Endothelial cell of umbilical vein (primary cell): ENCODE data around the gene FAM229A. TPM values are rescaled to one million over a fixed set of nuclear protein-coding genes. Genes with fewer than 3 reads are reported as not detected.

Source experiments
- BruUV-seq: library from RNA; stranded (reverse); fragments of 400-500 nt; replicated peaks from 2 replicates; lab custom pipeline; 2021; lab: Mats Ljungman, UMichigan
- CTCF ChIA-PET: fragments of 300-600, 350-600 bp; sonication (Branson Sonifier 250); formaldehyde crosslinking; loops from one replicate; lab custom pipeline; 2021; ENCODE audit warnings: antibody characterized with exemption, inconsistent platforms; lab: Charles Lee
- POLR2A ChIA-PET: fragments of 300-600, 350-600 bp; sonication (Branson Sonifier 250); formaldehyde crosslinking; loops from one replicate; lab custom pipeline; 2021; ENCODE audit warnings: antibody characterized with exemption, inconsistent platforms; lab: Charles Lee
- DNase-seq: peaks from one replicate; pipeline ENCODE4 v3.0.0-alpha.2; 2011; ENCODE audit warnings: low read depth, low spot score
- FAIRE-seq: peaks from 2 replicates; lab custom pipeline; 2011; peaks lifted over from hg19 to GRCh38; lab: Jason Lieb, UNC
- H2AFZ ChIP-seq: 2 replicates; pipeline ENCODE4 v1.6.0; 2012; ENCODE audit warnings: low read depth, low read length, control low read depth, inconsistent platforms
- H3K27ac ChIP-seq: 2 replicates; pipeline ENCODE4 v1.5.1; 2011; ENCODE audit warnings: low read depth, mild to moderate bottlenecking, control low read depth, low read length, moderate library complexity; ENCODE audit not compliant: insufficient read depth
- H3K27me3 ChIP-seq, 2 experiments: 2 replicates each; pipeline versions ENCODE4 v1.6.0 to v1.6.1; 2011; ENCODE audit warnings: low read length in 2 of 2, mixed read lengths in 1 of 2; ENCODE audit not compliant: control insufficient read depth in 2 of 2, insufficient read depth in 2 of 2
- H3K36me3 ChIP-seq, 2 experiments: 2 replicates in 1 of 2; 3 replicates in 1 of 2; pipeline ENCODE4 v1.5.1; 2011; ENCODE audit warnings: low read length in 2 of 2, mild to moderate bottlenecking in 1 of 2, moderate library complexity in 1 of 2; ENCODE audit not compliant: control insufficient read depth in 2 of 2, insufficient read depth in 2 of 2; ENCODE audit errors: extremely low read depth in 1 of 2
- H3K4me1 ChIP-seq: 3 replicates; pipeline ENCODE4 v1.5.1; 2011; ENCODE audit warnings: mild to moderate bottlenecking, low read length; ENCODE audit not compliant: control insufficient read depth, insufficient read depth; ENCODE audit errors: extremely low read depth
- H3K4me2 ChIP-seq: 2 replicates; pipeline ENCODE4 v1.6.1; 2011; ENCODE audit warnings: low read length, control low read depth, mixed read lengths; ENCODE audit not compliant: insufficient read depth
- H3K4me3 ChIP-seq, 3 experiments: fragments of 200-600 bp in 1 of 3; sonication (generic), shearing (Covaris generic) in 1 of 3; replicated peaks in 1 of 3; 2 replicates each; pipeline ENCODE4 v1.5.1; 2011 to 2016; ENCODE audit warnings: control low read depth in 3 of 3, low read length in 3 of 3, mild to moderate bottlenecking in 2 of 3, inconsistent platforms in 1 of 3, low read depth in 1 of 3, moderate library complexity in 1 of 3; ENCODE audit not compliant: insufficient read depth in 1 of 3
- H3K79me2 ChIP-seq: 2 replicates; pipeline ENCODE4 v1.6.0; 2012; ENCODE audit warnings: low read length, inconsistent platforms; ENCODE audit not compliant: control insufficient read depth, insufficient read depth
- H3K9ac ChIP-seq: replicated peaks from 2 replicates; pipeline ENCODE3; 2011; ENCODE audit warnings: low read length, control low read depth; ENCODE audit not compliant: insufficient read depth; ENCODE audit errors: extremely low read depth
- H3K9me1 ChIP-seq: replicated peaks from 3 replicates; pipeline ENCODE4 v1.6.0; 2011; ENCODE audit warnings: mild to moderate bottlenecking, low read length; ENCODE audit not compliant: control insufficient read depth, insufficient read depth; ENCODE audit errors: extremely low read depth
- H3K9me3 ChIP-seq: replicated peaks from 2 replicates; pipeline ENCODE4 v1.5.1; 2012; ENCODE audit warnings: low read length, inconsistent platforms; ENCODE audit not compliant: control insufficient read depth, insufficient read depth
- H4K20me1 ChIP-seq: replicated peaks from 2 replicates; pipeline ENCODE3; 2011; ENCODE audit warnings: mild to moderate bottlenecking, low read length; ENCODE audit not compliant: control insufficient read depth, insufficient read depth; ENCODE audit errors: extremely low read depth
- EZH2 ChIP-seq: IDR thresholded peaks from 2 replicates; pipeline ENCODE4 v1.6.1; 2012; ENCODE audit warnings: borderline replicate concordance, low read depth, mild to moderate bottlenecking, moderate library complexity, low read length, inconsistent platforms; ENCODE audit not compliant: severe bottlenecking
- FOS ChIP-seq: IDR thresholded peaks from 2 replicates; pipeline ENCODE4 v1.6.1; 2011; ENCODE audit warnings: mild to moderate bottlenecking, low read length, moderate library complexity, borderline replicate concordance; ENCODE audit not compliant: insufficient read depth
- GATA2 ChIP-seq: IDR thresholded peaks from 2 replicates; pipeline ENCODE4 v1.7.0; 2011; ENCODE audit warnings: low read depth, mild to moderate bottlenecking, moderate library complexity, mixed read lengths, low read length; ENCODE audit not compliant: insufficient read length, insufficient read depth
- JUN ChIP-seq: IDR thresholded peaks from 2 replicates; pipeline ENCODE4 v1.6.1; 2011; ENCODE audit warnings: borderline replicate concordance, low read depth; ENCODE audit not compliant: insufficient read length, insufficient read depth
- MYC ChIP-seq: IDR thresholded peaks from one replicate; pipeline ENCODE4 v1.6.1; 2011; ENCODE audit warnings: mild to moderate bottlenecking, low read depth, low read length
- POLR2A ChIP-seq: IDR thresholded peaks from 2 replicates; pipeline ENCODE4 v1.6.1; 2012; ENCODE audit warnings: low read depth, mild to moderate bottlenecking, control low read depth, low read length
- POLR2AphosphoS5 ChIP-seq: IDR thresholded peaks from 2 replicates; pipeline ENCODE4 v1.6.1; 2012; ENCODE audit warnings: low read depth, mild to moderate bottlenecking, control low read depth, low read length, moderate library complexity; ENCODE audit not compliant: insufficient read depth
- dilution Hi-C: fragments of 300-500 bp; cut with MboI; formaldehyde crosslinking; loops from one replicate; pipeline ENCODE4 v1.15.0; 2019; ENCODE audit warnings: low sequenced_read_pairs; ENCODE audit not compliant: extremely low pct_ligation_motif_present
- intact Hi-C: fragments of 100-400 bp; cut with micrococcal nuclease; formaldehyde crosslinking; loops from one replicate; pipeline ENCODE4 v1.10.0; 2022
- polyA plus RNA-seq, 4 experiments: library from polyadenylated mRNA; depleted of rRNA in 3 of 4; stranded (reverse) in 3 of 4; unstranded in 1 of 4; fragments of >200 nt; gene quantifications; 2 replicates each; pipeline versions ENCODE4 v1.2.1 to v1.2.3, GENCODE V29; 2011 to 2012; ENCODE audit warnings: missing spikeins in 1 of 4
- total RNA-seq: library from RNA; stranded (reverse); gene quantifications from 2 replicates; pipeline ENCODE4 v1.2.3, GENCODE V29; 2021
- TF ChIP-seq, protein P1 (sequence below): IDR thresholded peaks from 2 replicates; pipeline ENCODE4 v1.6.1; 2011; ENCODE audit not compliant: insufficient read depth, insufficient read length
- TF ChIP-seq, protein P2 (sequence below), 2 donors: IDR thresholded peaks; 1 replicate in 1 of 2; 2 replicates in 1 of 2; pipeline ENCODE4 v1.5.1; 2011; ENCODE audit warnings: low read length in 2 of 2, mild to moderate bottlenecking in 2 of 2, moderate library complexity in 2 of 2, control low read depth in 1 of 2, inconsistent platforms in 1 of 2, low read depth in 1 of 2; ENCODE audit not compliant: insufficient read depth in 1 of 2; ENCODE audit errors: extremely low read depth in 1 of 2

The FAM229A gene
- total and polyA plus RNA-seq, 2 donors (not counting 3 experiments of a cell fraction or from before 2014, with no cell fraction given) = 8.9 to 11.6 TPM

DNA sequence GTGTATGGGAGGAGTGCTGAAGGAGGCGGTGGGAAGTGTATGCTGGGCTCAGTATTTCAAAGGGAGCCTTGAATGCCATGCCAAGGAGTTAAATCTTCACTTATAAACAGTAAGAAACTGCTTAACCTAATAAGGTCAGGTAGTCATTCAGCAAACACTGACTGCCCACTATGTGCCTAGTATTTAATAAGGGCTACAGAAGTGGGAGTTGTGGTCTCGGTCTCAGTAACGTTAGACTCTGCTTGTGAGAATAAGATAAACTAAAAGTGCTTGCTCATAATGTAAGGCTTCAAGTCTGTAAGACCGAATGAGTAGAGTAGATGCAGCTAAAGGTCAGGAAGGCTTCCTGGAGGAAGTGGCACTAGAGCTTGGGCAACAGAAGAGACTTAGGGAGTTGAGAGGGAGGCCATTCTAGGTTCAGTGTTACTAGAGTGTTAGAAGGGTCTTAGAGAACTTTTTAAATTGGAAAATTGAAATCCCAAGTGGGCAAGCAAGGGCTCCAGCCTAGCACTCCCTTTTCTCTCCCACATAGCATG, 32.3 kb downstream of the FAM229A start:
- Histone ChIP-seq H4K20me1 (no peaks in the 10 kb centered on the region), H3K9ac (no peak overlapping the region), H3K4me3 (no peak overlapping the region), H3K4me2 (no peak overlapping the region), H3K9me3 (no peaks in the 10 kb centered on the region), H3K79me2 (peaks cover 14% of the 10 kb centered on the region), H2AFZ (no peak overlapping the region), H3K4me1 (peaks cover 14% of the 10 kb centered on the region), H3K36me3 (peaks cover 20 to 51% of the 10 kb centered on the region in 2 experiments), H3K27me3 (no peaks in the 10 kb centered on the region), H3K27ac (no peak overlapping the region), H3K9me1 (no peaks in the 10 kb centered on the region)
- no peak for DNase-seq
- intact Hi-C loops (no loop called here), dilution Hi-C loops (no loop called here)
- ChIA-PET CTCF (interaction anchor here (1.0 to 2.1 kb wide), 4 partner anchors 8 to 114 kb away, joined by 3 to 12 read pairs (median 4); no protein-coding TSS in a partner anchor), POLR2A (no interaction called here)
- no peak for TF ChIP-seq FOS
- no peak for TF ChIP-seq JUN
- no peak for TF ChIP-seq MYC
- TF ChIP-seq EZH2 = no peak
- TF ChIP-seq, protein P1, sequence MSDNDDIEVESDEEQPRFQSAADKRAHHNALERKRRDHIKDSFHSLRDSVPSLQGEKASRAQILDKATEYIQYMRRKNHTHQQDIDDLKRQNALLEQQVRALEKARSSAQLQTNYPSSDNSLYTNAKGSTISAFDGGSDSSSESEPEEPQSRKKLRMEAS = no peak
- TF ChIP-seq POLR2A = no peak
- FAIRE-seq = no peak
- BruUV-seq = no TSS peak

DNA sequence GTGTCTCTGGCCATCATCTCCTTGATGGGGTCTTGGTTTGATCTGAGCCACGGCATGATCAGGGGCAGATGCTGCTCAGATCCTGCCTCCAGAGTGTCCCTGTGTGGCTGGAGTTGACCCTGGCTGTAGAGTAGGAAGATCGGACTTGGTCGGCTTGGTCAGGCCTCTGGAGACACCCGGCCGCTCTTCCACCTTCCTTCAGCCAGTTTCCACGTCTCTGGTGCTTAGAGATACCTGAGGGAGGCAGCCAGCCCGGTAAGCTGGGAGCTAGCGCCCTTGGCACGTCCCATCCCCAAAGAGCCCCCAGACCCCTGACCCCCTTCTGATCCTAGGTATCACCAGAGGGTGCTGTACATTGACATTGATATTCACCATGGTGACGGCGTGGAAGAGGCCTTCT, 35.1 kb downstream of the FAM229A start:
- Histone ChIP-seq H3K27me3 (no peaks in the 10 kb centered on the region), H4K20me1 (no peaks in the 10 kb centered on the region), H3K79me2 (no peaks in the 10 kb centered on the region), H3K36me3 (peaks cover 14 to 50% of the 10 kb centered on the region in 2 experiments), H3K4me2 (no peak overlapping the region), H2AFZ (no peak overlapping the region), H3K9me3 (no peaks in the 10 kb centered on the region), H3K9me1 (no peaks in the 10 kb centered on the region), H3K4me1 (no peaks in the 10 kb centered on the region), H3K9ac (no peak overlapping the region), H3K27ac (no peak overlapping the region), H3K4me3 (no peak overlapping the region)
- TF ChIP-seq JUN (no peak), FOS (no peak), GATA2 (no peak), EZH2 (no peak), POLR2AphosphoS5 (no peak), POLR2A (no peak), MYC (no peak)
- TF ChIP-seq, protein P2, sequence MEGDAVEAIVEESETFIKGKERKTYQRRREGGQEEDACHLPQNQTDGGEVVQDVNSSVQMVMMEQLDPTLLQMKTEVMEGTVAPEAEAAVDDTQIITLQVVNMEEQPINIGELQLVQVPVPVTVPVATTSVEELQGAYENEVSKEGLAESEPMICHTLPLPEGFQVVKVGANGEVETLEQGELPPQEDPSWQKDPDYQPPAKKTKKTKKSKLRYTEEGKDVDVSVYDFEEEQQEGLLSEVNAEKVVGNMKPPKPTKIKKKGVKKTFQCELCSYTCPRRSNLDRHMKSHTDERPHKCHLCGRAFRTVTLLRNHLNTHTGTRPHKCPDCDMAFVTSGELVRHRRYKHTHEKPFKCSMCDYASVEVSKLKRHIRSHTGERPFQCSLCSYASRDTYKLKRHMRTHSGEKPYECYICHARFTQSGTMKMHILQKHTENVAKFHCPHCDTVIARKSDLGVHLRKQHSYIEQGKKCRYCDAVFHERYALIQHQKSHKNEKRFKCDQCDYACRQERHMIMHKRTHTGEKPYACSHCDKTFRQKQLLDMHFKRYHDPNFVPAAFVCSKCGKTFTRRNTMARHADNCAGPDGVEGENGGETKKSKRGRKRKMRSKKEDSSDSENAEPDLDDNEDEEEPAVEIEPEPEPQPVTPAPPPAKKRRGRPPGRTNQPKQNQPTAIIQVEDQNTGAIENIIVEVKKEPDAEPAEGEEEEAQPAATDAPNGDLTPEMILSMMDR (IDR thresholded peaks at IDR 0.05; ENCODE audit: extremely low read depth in 1 of 2, insufficient read depth in 1 of 2, low read depth in 1 of 2, low read length in 2 of 2) = no peak
- TF ChIP-seq, protein P1 = no peak
- dilution Hi-C loops = no loop called here
- POLR2A ChIA-PET = interaction anchor here (0.7 kb wide), 1 partner anchor 9 kb away, joined by 3 read pairs; the partner anchor contains the start of gene MARCKSL1
- no peak for DNase-seq
- FAIRE-seq = no peak
- intact Hi-C loops = no loop called here
- BruUV-seq = no TSS peak
- CTCF ChIA-PET = interaction anchor here (1.4 kb wide), 1 partner anchor 112 kb away, joined by 4 read pairs; no protein-coding TSS in a partner anchor
